Measurements from ENCODE around the gene ACOD1. TPM values are rescaled to one million over a fixed set of nuclear protein-coding genes. Genes with fewer than 3 reads are reported as not detected.
"Not testable (repeated sequence)": the region's sequence is repeated elsewhere in the genome, so short reads cannot be mapped to it uniquely, and the experiment has no call there.

The ACOD1 gene
- total and polyA plus RNA-seq, 4 donors, result 0.08 TPM; not detected in 3

GRCh38 chr13:76958841-76959432, 10.6 kb downstream of the ACOD1 start:
- Histone ChIP-seq H3K9me3 (ENCODE audit: control insufficient read depth in 4 of 4, low read length in 3 of 4) (peaks cover 5 to 9% (median 7%) of the 10 kb centered on the region in 4 donors), H3K4me3 (ENCODE audit: low read depth in 1 of 3, low read length in 3 of 3) (no peak overlapping the region), H3K36me3 (ENCODE audit: control insufficient read depth in 4 of 4, insufficient read depth in 3 of 4, low read depth in 1 of 4, low read length in 3 of 4) (no peaks in the 10 kb centered on the region), H3K9ac (ENCODE audit: low read depth in 1 of 2, low read length in 2 of 2) (no peak overlapping the region), H3K27me3 (ENCODE audit: control insufficient read depth in 4 of 4, insufficient read depth in 4 of 4, low read length in 3 of 4) (no peaks in the 10 kb centered on the region), H3K27ac (ENCODE audit: low read depth in 1 of 2, low read length in 2 of 2) (no peak overlapping the region), H3K4me1 (ENCODE audit: control insufficient read depth in 4 of 4, insufficient read depth in 4 of 4, low read length in 3 of 4) (no peaks in the 10 kb centered on the region)
- TF ChIP-seq GABPA (IDR thresholded peaks at IDR 0.05 in 1 of 2, conservative IDR thresholded peaks at IDR 0.05 in 1 of 2) (no peak), ZBTB33 (IDR thresholded peaks at IDR 0.05) (no peak), CTCF (IDR thresholded peaks at IDR 0.05; ENCODE audit: low read depth, low read length, missing input control) (no peak), REST (IDR thresholded peaks at IDR 0.05) (no peak), FOXA2 (IDR thresholded peaks at IDR 0.05) (no peak), SP1 (IDR thresholded peaks at IDR 0.05) (no peak), NR2F2 (IDR thresholded peaks at IDR 0.05) (no peak), FOXA1 (IDR thresholded peaks at IDR 0.05) (no peak), RAD21 (IDR thresholded peaks at IDR 0.05) (no peak), HNF4A (conservative IDR thresholded peaks at IDR 0.05) (no peak), YY1 (IDR thresholded peaks at IDR 0.05) (no peak), ATF3 (IDR thresholded peaks at IDR 0.05) (no peak), HNF4G (IDR thresholded peaks at IDR 0.05) (no peak), RXRA (IDR thresholded peaks at IDR 0.05) (no peak), JUND (IDR thresholded peaks at IDR 0.05) (no peak), TAF1 (conservative IDR thresholded peaks at IDR 0.05) (no peak)
- no peak for DNase-seq (ENCODE audit: low spot score)
- WGBS, result 60% methylated on average over 4 of the region's 4 CpGs

GRCh38 chr13:76959734-76960133, 11.4 kb downstream of the ACOD1 start:
- not testable (repeated sequence) for DNase-seq (ENCODE audit: low spot score); H3K36me3 ChIP-seq (ENCODE audit: control insufficient read depth in 4 of 4, insufficient read depth in 3 of 4, low read depth in 1 of 4, low read length in 3 of 4); H3K27ac ChIP-seq (ENCODE audit: low read depth in 1 of 2, low read length in 2 of 2); H3K9ac ChIP-seq (ENCODE audit: low read depth in 1 of 2, low read length in 2 of 2); H3K4me3 ChIP-seq (ENCODE audit: low read depth in 1 of 3, low read length in 3 of 3); H3K4me1 ChIP-seq (ENCODE audit: control insufficient read depth in 4 of 4, insufficient read depth in 4 of 4, low read length in 3 of 4); H3K27me3 ChIP-seq (ENCODE audit: control insufficient read depth in 4 of 4, insufficient read depth in 4 of 4, low read length in 3 of 4); H3K9me3 ChIP-seq (ENCODE audit: control insufficient read depth in 4 of 4, low read length in 3 of 4)

Data from liver (tissue), 9 donors.